ENCODE data around the gene FKBP5. TPM values are rescaled to one million over a fixed set of nuclear protein-coding genes. Genes with fewer than 3 reads are reported as not detected.
"Not testable (repeated sequence)": the region's sequence is repeated elsewhere in the genome, so short reads cannot be mapped to it uniquely, and the experiment has no call there.

FKBP5 gene
- total RNA-seq, 1 donor from 2014 or later = 5.9 TPM

DNA sequence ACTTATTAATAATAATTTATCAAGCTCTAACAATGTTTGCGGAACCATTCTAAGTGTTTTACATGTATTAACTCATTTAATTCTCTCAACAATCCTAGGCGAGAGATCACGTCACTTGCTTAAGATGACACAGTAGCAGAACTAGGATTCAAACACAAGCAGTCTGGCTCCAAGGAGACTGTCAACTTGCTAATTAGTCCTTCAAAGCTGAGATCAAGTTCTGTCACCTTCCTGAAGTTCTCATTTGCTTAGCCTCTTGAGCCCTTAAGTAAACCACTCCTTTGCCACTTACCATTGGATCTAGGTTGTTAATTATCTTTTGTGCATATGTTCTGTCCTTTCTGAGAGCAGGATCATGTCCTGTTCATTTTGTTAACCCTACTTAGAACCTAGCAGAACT, 14.1 kb downstream of the FKBP5 start:
- Mint-ChIP-seq H3K27ac (no peak overlapping the region), H3K4me1 (ENCODE audit: low read depth) (no peaks in the 10 kb centered on the region), H3K36me3 (ENCODE audit: insufficient read depth) (no peaks in the 10 kb centered on the region), H3K4me3 (ENCODE audit: low read depth) (no peak overlapping the region), H3K9me3 (ENCODE audit: low read depth) (no peaks in the 10 kb centered on the region), H3K27me3 (no peaks in the 10 kb centered on the region)
- TF ChIP-seq, protein P1, sequence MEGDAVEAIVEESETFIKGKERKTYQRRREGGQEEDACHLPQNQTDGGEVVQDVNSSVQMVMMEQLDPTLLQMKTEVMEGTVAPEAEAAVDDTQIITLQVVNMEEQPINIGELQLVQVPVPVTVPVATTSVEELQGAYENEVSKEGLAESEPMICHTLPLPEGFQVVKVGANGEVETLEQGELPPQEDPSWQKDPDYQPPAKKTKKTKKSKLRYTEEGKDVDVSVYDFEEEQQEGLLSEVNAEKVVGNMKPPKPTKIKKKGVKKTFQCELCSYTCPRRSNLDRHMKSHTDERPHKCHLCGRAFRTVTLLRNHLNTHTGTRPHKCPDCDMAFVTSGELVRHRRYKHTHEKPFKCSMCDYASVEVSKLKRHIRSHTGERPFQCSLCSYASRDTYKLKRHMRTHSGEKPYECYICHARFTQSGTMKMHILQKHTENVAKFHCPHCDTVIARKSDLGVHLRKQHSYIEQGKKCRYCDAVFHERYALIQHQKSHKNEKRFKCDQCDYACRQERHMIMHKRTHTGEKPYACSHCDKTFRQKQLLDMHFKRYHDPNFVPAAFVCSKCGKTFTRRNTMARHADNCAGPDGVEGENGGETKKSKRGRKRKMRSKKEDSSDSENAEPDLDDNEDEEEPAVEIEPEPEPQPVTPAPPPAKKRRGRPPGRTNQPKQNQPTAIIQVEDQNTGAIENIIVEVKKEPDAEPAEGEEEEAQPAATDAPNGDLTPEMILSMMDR (IDR thresholded peaks at IDR 0.05; ENCODE audit: unreplicated experiment) = no peak
- DNase-seq (ENCODE audit: low spot score, unreplicated experiment) = no peak

DNA sequence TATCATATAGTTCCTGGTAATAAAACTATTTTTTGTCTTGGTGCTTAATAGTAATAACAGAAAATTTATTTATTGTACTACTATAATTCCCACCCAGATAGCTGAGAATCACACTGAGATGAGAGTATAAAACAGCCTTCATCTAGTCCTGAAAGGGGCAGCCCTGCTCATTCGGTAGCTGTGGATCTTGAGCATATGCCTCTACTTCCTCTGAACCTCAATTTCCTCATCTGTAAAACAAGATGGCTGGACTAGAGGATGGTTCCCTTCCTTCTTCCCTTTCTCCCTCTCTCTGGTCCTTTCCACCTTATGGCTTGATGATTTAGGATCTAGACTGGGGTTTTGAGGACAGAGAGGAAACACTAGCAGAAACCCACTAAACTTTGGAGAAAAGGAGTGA, 15.0 kb downstream of the FKBP5 start:
- TF ChIP-seq, protein P1 (IDR thresholded peaks at IDR 0.05; ENCODE audit: unreplicated experiment) = no peak
- Mint-ChIP-seq H3K4me1 (ENCODE audit: low read depth) (no peaks in the 10 kb centered on the region), H3K9me3 (ENCODE audit: low read depth) (no peaks in the 10 kb centered on the region), H3K27ac (no peak overlapping the region), H3K4me3 (ENCODE audit: low read depth) (no peak overlapping the region), H3K27me3 (no peaks in the 10 kb centered on the region), H3K36me3 (ENCODE audit: insufficient read depth) (no peaks in the 10 kb centered on the region)
- DNase-seq (ENCODE audit: low spot score, unreplicated experiment) = no peak

DNA sequence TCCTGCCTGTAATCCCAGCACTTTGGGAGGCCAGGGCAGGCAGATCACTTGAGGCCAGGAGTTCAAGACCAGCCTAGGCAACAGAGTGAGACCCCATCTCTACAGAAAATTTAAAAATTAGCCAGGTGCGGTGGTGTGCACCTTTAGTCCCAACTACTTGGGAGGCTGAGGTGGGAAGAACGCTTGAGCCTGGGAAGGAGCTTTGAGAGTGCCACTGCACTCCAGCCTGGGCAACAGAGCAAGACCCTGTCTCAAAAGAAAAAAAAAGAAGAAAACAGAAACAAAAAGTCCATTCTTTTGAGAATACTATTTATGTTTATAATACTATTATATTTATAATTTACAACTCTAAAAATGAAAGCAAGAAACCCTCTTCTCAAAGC, 15.4 kb downstream of the FKBP5 start:
- H3K27me3 Mint-ChIP-seq; H3K9me3 Mint-ChIP-seq (ENCODE audit: low read depth); DNase-seq (ENCODE audit: low spot score, unreplicated experiment); H3K4me1 Mint-ChIP-seq (ENCODE audit: low read depth); H3K36me3 Mint-ChIP-seq (ENCODE audit: insufficient read depth); H3K27ac Mint-ChIP-seq; H3K4me3 Mint-ChIP-seq (ENCODE audit: low read depth): not testable (repeated sequence)

DNA sequence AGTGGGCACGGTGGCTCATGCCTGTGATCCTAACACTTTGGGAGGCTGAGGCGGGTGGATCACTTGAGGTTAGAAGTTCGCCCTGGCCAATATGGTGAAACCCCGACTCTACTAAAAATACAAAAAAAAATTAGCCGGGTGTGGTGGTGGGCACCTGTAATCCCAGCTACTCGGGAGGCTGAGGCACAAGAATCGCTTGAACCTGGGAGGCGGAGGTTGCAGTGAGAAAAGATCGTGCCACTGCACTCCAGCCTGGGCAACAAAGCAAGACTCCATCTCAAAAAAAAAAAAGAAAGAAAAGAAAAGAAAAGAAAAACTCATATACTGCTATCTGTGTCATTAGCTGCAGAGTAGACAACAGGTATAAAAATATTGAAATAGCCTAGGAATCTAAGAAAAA, 18.3 kb downstream of the FKBP5 start:
- not testable (repeated sequence) for H3K36me3 Mint-ChIP-seq (ENCODE audit: insufficient read depth); H3K27ac Mint-ChIP-seq; H3K4me3 Mint-ChIP-seq (ENCODE audit: low read depth); DNase-seq (ENCODE audit: low spot score, unreplicated experiment); H3K9me3 Mint-ChIP-seq (ENCODE audit: low read depth); H3K4me1 Mint-ChIP-seq (ENCODE audit: low read depth); H3K27me3 Mint-ChIP-seq

DNA sequence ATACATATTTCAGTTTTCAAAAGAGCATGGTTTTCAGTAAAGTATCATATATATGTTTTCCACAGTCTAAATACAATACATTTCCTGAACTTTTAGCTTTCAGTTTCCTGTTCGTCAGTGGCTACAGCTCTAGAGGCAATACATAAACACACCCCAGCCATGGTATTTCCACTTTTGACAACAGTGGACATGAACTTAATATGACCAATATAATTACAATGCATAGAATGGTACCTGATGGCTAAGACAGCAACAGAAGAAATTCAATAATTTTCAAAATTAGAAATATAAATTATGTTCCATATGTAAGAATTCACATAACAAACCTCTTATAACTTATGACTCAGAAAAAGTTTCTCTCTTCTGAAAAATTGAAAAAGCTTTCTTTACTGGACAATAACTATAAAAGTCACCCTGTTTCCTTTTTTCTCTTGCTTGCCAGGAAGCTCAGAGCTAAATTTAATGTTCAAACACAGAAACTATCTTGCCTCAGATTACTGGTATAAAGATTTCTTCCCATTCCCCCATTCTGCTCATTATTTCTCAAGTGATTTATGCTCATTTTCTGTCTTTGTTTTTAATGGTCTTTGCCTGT, 19.2 kb downstream of the FKBP5 start:
- H3K36me3 Mint-ChIP-seq (ENCODE audit: insufficient read depth) = no peaks in the 10 kb centered on the region
- H3K4me1 Mint-ChIP-seq (ENCODE audit: low read depth) = no peaks in the 10 kb centered on the region
- H3K4me3 Mint-ChIP-seq (ENCODE audit: low read depth) = no peak overlapping the region
- DNase-seq (ENCODE audit: low spot score, unreplicated experiment) = no peak
- H3K9me3 Mint-ChIP-seq (ENCODE audit: low read depth) = no peaks in the 10 kb centered on the region
- no peak overlapping the region for H3K27ac Mint-ChIP-seq
- TF ChIP-seq, protein P1 (IDR thresholded peaks at IDR 0.05; ENCODE audit: unreplicated experiment) = no peak
- no peaks in the 10 kb centered on the region for H3K27me3 Mint-ChIP-seq

DNA sequence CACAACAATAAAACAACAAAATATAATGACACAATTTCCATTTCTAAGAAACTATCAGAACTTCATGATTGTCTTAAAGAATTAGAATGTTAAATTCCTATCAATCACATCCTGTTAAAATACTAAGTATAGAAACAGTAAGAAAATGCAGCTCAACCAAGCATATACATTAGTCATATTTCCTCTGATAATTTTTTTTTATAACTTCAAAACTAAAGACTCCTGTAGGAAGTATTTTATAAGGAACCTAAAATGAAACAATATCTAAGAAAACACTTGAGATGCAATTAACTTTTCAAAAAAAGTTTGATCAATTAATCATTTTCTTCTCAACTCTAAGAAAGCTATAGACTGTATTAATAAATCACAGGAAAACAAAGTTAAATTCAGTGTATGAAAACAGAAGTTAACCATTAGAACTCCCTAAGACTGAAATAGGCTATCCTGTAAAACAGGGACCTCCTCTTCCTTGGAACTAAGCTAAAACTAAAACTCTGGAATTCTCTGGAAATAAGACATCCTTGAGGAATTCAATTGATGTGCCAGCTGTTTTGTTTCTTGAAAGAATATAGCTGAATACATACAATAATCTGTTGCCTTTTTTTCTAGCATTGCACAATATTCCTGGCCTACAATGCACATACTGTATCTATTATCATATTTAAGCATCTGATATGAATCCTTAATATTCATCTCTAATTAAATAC, 19.8 kb downstream of the FKBP5 start:
- Mint-ChIP-seq H3K9me3 (ENCODE audit: low read depth) (no peaks in the 10 kb centered on the region), H3K36me3 (ENCODE audit: insufficient read depth) (no peaks in the 10 kb centered on the region), H3K4me1 (ENCODE audit: low read depth) (no peaks in the 10 kb centered on the region), H3K27ac (no peak overlapping the region), H3K27me3 (no peaks in the 10 kb centered on the region), H3K4me3 (ENCODE audit: low read depth) (no peak overlapping the region)
- no peak for DNase-seq (ENCODE audit: low spot score, unreplicated experiment)
- TF ChIP-seq, protein P1 (IDR thresholded peaks at IDR 0.05; ENCODE audit: unreplicated experiment) = no peak
